Activated T-cell treated with anti-CD3 and anti-CD28 coated beads, Interleukin-2, amount 50 U/mL, for 24 hours (primary cell): ENCODE data around the gene SPP2.

Source experiments
- DNase-seq: peaks from one replicate; pipeline ENCODE4 v3.0.0-alpha.2; 2020
- H3K27ac Mint-ChIP-seq: 2 replicates; pipeline ENCODE4 v1.8.0; 2020; ENCODE audit warnings: mild to moderate bottlenecking, mixed read lengths
- H3K27me3 Mint-ChIP-seq: 2 replicates; pipeline ENCODE4 v1.8.0; 2020; ENCODE audit warnings: mixed read lengths
- H3K36me3 Mint-ChIP-seq: 2 replicates; pipeline ENCODE4 v1.8.0; 2020; ENCODE audit warnings: low read depth, mixed read lengths
- H3K4me1 Mint-ChIP-seq: 2 replicates; pipeline ENCODE4 v1.8.0; 2020; ENCODE audit warnings: low read depth, mixed read lengths
- H3K4me3 Mint-ChIP-seq: 2 replicates; pipeline ENCODE4 v1.8.0; 2020; ENCODE audit warnings: mild to moderate bottlenecking, moderate library complexity, mixed read lengths
- H3K9me3 Mint-ChIP-seq: 2 replicates; pipeline ENCODE4 v1.8.0; 2020; ENCODE audit warnings: mixed read lengths

Gene SPP2

GRCh38 chr2:234092344-234092743 is 41.8 kb downstream of the SPP2 start:
- H3K36me3 Mint-ChIP-seq, result peaks cover 2% of the 10 kb centered on the region
- H3K9me3 Mint-ChIP-seq, result peaks cover 5% of the 10 kb centered on the region

DNA sequence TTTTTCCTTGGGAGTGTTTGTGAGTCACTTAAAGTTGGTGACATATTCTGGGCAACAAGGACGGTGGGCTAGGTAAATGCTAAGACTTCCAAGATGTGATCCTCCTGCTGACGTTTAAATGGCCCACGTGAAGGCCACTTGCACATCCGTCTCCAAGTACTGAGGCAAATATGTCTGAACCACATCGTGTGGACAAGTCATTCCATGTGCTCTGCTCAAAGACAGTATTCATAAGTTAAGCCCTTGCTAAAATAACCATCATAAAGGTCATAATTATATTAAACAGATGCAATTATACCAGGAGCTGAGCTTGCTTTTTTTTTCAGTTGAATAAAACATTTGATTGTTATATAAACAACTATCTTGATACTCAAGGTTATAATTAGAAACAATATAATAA is 44.8 kb downstream of the SPP2 start:
- no peaks in the 10 kb centered on the region for H3K27me3 Mint-ChIP-seq
- H3K27ac Mint-ChIP-seq, result no peak overlapping the region
- H3K36me3 Mint-ChIP-seq, result no peaks in the 10 kb centered on the region
- H3K4me3 Mint-ChIP-seq, result no peak overlapping the region
- peaks cover 14% of the 10 kb centered on the region for H3K4me1 Mint-ChIP-seq
- no peaks in the 10 kb centered on the region for H3K9me3 Mint-ChIP-seq
- DNase-seq, result no peak

More at GRCh38 chr2:234092344-234092743, 41.8 kb downstream of the SPP2 start:
- no peaks in the 10 kb centered on the region for H3K27me3 Mint-ChIP-seq
- peaks cover 3% of the 10 kb centered on the region for H3K4me1 Mint-ChIP-seq
- no peak overlapping the region for H3K27ac Mint-ChIP-seq
- DNase-seq, result no peak
- no peak overlapping the region for H3K4me3 Mint-ChIP-seq

DNA sequence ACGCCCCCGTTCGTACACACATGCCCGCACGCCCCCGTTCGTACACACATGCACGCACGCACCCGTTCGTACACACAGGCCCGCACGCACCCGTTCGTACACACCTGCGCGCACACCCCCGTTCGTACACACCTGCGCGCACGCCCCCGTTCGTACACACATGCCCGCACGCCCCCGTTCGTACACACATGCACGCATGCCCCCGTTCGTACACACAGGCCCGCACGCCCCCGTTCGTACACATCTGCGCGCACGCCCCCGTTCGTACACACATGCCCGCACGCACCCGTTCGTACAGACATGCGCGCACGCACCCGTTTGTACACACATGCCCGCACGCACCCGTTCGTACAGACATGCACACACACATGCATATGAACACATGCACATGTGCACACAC is 45.7 kb downstream of the SPP2 start:
- H3K36me3 Mint-ChIP-seq, result no peaks in the 10 kb centered on the region
- DNase-seq, result no peak
- H3K9me3 Mint-ChIP-seq, result no peaks in the 10 kb centered on the region
- peaks cover 23% of the 10 kb centered on the region for H3K4me1 Mint-ChIP-seq
- no peak overlapping the region for H3K4me3 Mint-ChIP-seq
- H3K27me3 Mint-ChIP-seq, result no peaks in the 10 kb centered on the region
- H3K27ac Mint-ChIP-seq, result no peak overlapping the region

- Mint-ChIP-seq H3K4me3 (no peak overlapping the region), H3K27ac (no peak overlapping the region), H3K9me3 (no peaks in the 10 kb centered on the region), H3K4me1 (peaks cover 35% of the 10 kb centered on the region), H3K27me3 (no peaks in the 10 kb centered on the region), H3K36me3 (no peaks in the 10 kb centered on the region)
- no peak for DNase-seq
These were observed 48.2 kb downstream of the SPP2 start for GRCh38 chr2:234098681-234099080.

GRCh38 chr2:234099266-234099665 is 48.8 kb downstream of the SPP2 start:
- Mint-ChIP-seq H3K4me1 (peaks cover 35% of the 10 kb centered on the region), H3K9me3 (no peaks in the 10 kb centered on the region), H3K4me3 (no peak overlapping the region), H3K36me3 (no peaks in the 10 kb centered on the region), H3K27ac (no peak overlapping the region), H3K27me3 (no peaks in the 10 kb centered on the region)
- DNase-seq, result no peak

DNA sequence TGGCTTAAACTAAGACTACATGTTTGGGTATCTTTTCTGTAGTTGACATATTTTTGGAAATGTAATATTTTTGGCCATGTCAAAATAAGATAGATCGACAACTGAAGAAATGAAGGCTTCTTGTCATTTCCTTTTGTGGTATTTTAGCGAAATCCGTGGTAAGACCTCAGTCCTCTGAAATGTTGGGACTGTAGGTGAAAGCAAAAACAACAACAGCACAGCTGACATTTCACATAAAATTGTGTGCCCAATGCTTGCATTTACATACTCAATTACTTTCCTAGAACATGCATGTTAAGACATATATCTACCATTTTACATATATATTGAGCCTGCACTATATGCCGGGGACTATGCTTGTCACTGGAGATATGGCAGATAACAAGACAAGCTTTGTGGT is 50.2 kb downstream of the SPP2 start:
- Mint-ChIP-seq H3K27me3 (no peaks in the 10 kb centered on the region), H3K36me3 (no peaks in the 10 kb centered on the region), H3K9me3 (no peaks in the 10 kb centered on the region), H3K4me1 (peaks cover 35% of the 10 kb centered on the region), H3K4me3 (peak overlapping the region; percentile 5), H3K27ac (no peak overlapping the region)
- no peak for DNase-seq

DNA sequence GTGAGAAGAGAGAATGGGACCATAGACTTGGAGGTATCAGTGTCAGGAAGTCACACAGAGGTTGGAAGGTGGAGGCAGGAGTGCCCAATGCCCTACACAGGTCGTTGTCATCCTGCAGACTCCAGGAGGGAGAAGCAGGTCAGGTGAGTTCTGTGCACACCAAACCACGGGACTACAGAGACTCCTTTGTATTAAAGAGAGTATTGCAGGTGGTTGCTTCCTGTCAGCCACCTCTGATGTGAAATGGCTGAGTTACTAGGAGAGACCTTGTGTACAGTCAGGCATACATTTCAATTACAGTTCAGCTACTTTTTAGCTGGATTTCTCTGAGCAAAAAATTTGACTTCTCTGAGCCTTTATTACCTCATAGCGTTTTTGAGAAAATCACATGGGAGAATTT is 51.6 kb downstream of the SPP2 start:
- Mint-ChIP-seq H3K36me3 (no peaks in the 10 kb centered on the region), H3K4me3 (no peak overlapping the region), H3K27me3 (no peaks in the 10 kb centered on the region), H3K27ac (no peak overlapping the region), H3K9me3 (no peaks in the 10 kb centered on the region), H3K4me1 (peaks cover 35% of the 10 kb centered on the region)
- DNase-seq, result no peak

GRCh38 chr2:234107861-234108260 is 57.4 kb downstream of the SPP2 start:
- Mint-ChIP-seq H3K9me3 (no peaks in the 10 kb centered on the region), H3K27ac (no peak overlapping the region), H3K4me1 (peaks cover 2% of the 10 kb centered on the region), H3K27me3 (no peaks in the 10 kb centered on the region), H3K4me3 (no peak overlapping the region), H3K36me3 (no peaks in the 10 kb centered on the region)
- DNase-seq, result no peak

- Mint-ChIP-seq H3K27ac (no peak overlapping the region), H3K27me3 (no peaks in the 10 kb centered on the region), H3K4me3 (no peak overlapping the region), H3K4me1 (peaks cover 2% of the 10 kb centered on the region), H3K9me3 (no peaks in the 10 kb centered on the region), H3K36me3 (no peaks in the 10 kb centered on the region)
- DNase-seq, result no peak
These were observed 58.8 kb downstream of the SPP2 start for GRCh38 chr2:234109321-234109720.

GRCh38 chr2:234110219-234110618 is 59.7 kb downstream of the SPP2 start:
- Mint-ChIP-seq H3K27me3 (no peaks in the 10 kb centered on the region), H3K4me3 (no peak overlapping the region), H3K36me3 (no peaks in the 10 kb centered on the region), H3K4me1 (peaks cover 2% of the 10 kb centered on the region), H3K9me3 (no peaks in the 10 kb centered on the region), H3K27ac (no peak overlapping the region)
- no peak for DNase-seq

DNA sequence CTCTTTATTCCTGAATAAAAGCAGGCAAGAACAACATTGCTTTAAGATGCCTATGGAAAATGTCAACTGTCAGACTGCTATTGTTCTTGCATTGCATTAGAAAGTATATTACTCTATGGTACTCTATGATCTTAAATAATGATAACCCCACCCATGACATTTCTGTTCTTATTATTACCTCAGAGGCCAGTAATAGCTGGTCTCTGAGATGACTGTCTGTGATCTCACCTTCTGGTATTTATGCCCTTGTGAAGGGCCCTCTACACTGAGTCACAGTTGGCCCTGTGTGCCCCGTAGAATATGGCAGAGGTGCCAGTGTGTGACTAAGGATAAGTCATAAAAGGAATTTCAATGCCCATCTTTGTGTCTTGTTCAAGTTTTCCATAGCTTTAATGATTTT is 61.0 kb downstream of the SPP2 start:
- peaks cover 2% of the 10 kb centered on the region for H3K4me1 Mint-ChIP-seq
- no peak overlapping the region for H3K4me3 Mint-ChIP-seq
- DNase-seq, result no peak
- H3K27me3 Mint-ChIP-seq, result no peaks in the 10 kb centered on the region
- H3K36me3 Mint-ChIP-seq, result no peaks in the 10 kb centered on the region
- no peak overlapping the region for H3K27ac Mint-ChIP-seq
- H3K9me3 Mint-ChIP-seq, result no peaks in the 10 kb centered on the region

DNA sequence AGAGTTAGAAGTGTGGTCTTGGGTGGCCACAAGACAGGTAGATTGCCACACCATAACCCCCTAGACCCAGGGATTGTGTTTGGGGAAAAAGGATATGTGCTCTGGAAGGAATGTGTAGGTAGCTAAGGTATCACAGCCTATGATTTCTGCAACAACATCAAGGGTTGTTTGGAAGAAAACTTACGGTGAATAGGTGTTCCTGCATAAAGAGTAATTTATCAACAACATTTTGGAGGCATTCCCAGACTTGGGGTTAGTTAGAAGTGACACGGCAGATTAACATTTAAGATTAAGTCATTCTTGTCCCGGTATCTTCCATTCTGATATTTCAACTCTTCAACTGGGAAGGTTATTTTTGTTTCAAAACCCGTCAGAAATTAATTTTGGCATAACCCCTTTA is 65.5 kb downstream of the SPP2 start:
- H3K9me3 Mint-ChIP-seq, result no peaks in the 10 kb centered on the region
- H3K27me3 Mint-ChIP-seq, result no peaks in the 10 kb centered on the region
- no peaks in the 10 kb centered on the region for H3K36me3 Mint-ChIP-seq
- peaks cover 2% of the 10 kb centered on the region for H3K4me1 Mint-ChIP-seq
- no peak overlapping the region for H3K4me3 Mint-ChIP-seq
- DNase-seq, result no peak
- no peak overlapping the region for H3K27ac Mint-ChIP-seq

GRCh38 chr2:234121999-234122398 is 71.5 kb downstream of the SPP2 start:
- Mint-ChIP-seq H3K27me3 (no peaks in the 10 kb centered on the region), H3K9me3 (no peaks in the 10 kb centered on the region), H3K4me1 (no peaks in the 10 kb centered on the region), H3K36me3 (no peaks in the 10 kb centered on the region), H3K27ac (no peak overlapping the region), H3K4me3 (no peak overlapping the region)
- no peak for DNase-seq

GRCh38 chr2:234125451-234126145 is 75.1 kb downstream of the SPP2 start:
- H3K9me3 Mint-ChIP-seq, result no peaks in the 10 kb centered on the region

DNA sequence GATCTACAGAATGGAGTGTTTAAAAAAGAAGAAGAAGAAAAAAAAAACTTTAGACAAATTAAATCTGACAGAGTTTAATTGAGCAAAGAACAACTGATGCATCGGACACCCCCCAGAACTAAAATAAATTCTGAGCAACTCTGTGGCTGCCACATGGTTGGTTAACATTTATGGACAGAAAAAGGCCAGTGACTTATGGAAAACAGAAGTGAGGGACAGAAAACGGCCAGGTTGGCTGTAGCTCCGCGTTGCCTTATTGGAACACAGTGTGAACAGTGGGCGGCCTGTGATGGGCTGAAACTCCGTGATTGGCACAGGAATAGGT is 75.6 kb downstream of the SPP2 start:
- H3K27me3 Mint-ChIP-seq, result no peaks in the 10 kb centered on the region
- no peaks in the 10 kb centered on the region for H3K9me3 Mint-ChIP-seq
- DNase-seq, result no peak

More at GRCh38 chr2:234125451-234126145, 75.1 kb downstream of the SPP2 start:
- Mint-ChIP-seq H3K4me3 (no peak overlapping the region), H3K27ac (no peak overlapping the region), H3K4me1 (peaks cover 5% of the 10 kb centered on the region), H3K36me3 (no peaks in the 10 kb centered on the region), H3K27me3 (no peaks in the 10 kb centered on the region)
- no peak for DNase-seq

More for the DNA sequence above, 75.6 kb downstream of the SPP2 start:
- Mint-ChIP-seq H3K27ac (no peak overlapping the region), H3K4me3 (no peak overlapping the region), H3K36me3 (no peaks in the 10 kb centered on the region), H3K4me1 (peaks cover 5% of the 10 kb centered on the region)
